WTC11 (cell line): ENCODE data around the gene GPR158. TPM values are rescaled to one million over a fixed set of nuclear protein-coding genes. Genes with fewer than 3 reads are reported as not detected.
"Not testable (repeated sequence)": the region's sequence is repeated elsewhere in the genome, so short reads cannot be mapped to it uniquely, and the experiment has no call there.

Experiments used
- ATAC-seq: fragments of 200-7000 bp; cut with Tn5 transposase; 2 replicates; pipeline ENCODE4 v1.10.0; 2021; ENCODE audit warnings: mild to moderate bottlenecking, moderate library complexity
- CTCF ChIA-PET: fragments of 300-600 bp; sonication (Branson Sonifier 250); formaldehyde crosslinking; loops from one replicate; lab custom pipeline; 2021; ENCODE audit warnings: antibody characterized with exemption; lab: Charles Lee
- POLR2A ChIA-PET: fragments of 350-600 bp; sonication (Branson Sonifier 250); formaldehyde crosslinking; loops from one replicate; lab custom pipeline; 2021; ENCODE audit warnings: antibody characterized with exemption; lab: Charles Lee
- DNase-seq: peaks from one replicate; pipeline ENCODE4 v3.0.0; 2021; ENCODE audit warnings: low spot score
- H3K27ac Mint-ChIP-seq: 2 replicates; pipeline ENCODE4 v1.8.0; 2021; ENCODE audit warnings: mixed read lengths
- H3K27me3 Mint-ChIP-seq: 2 replicates; pipeline ENCODE4 v1.8.0; 2021; ENCODE audit warnings: low read depth, mild to moderate bottlenecking, moderate library complexity, mixed read lengths
- H3K36me3 Mint-ChIP-seq: 2 replicates; pipeline ENCODE4 v1.8.0; 2021; ENCODE audit warnings: mixed read lengths
- H3K4me1 Mint-ChIP-seq: 2 replicates; pipeline ENCODE4 v1.8.0; 2022; ENCODE audit warnings: mixed read lengths
- H3K4me3 Mint-ChIP-seq: 2 replicates; pipeline ENCODE4 v1.8.0; 2021; ENCODE audit warnings: mild to moderate bottlenecking, moderate library complexity, mixed read lengths
- H3K9me3 Mint-ChIP-seq: 2 replicates; pipeline ENCODE4 v1.8.0; 2021; ENCODE audit warnings: mixed read lengths
- ATF2 ChIP-seq: sonication (generic); formaldehyde crosslinking; IDR thresholded peaks from 2 replicates; pipeline ENCODE4 v1.8.1; 2022; ENCODE audit warnings: low read depth, missing genetic modification reagents, borderline replicate concordance
- HMGA2 ChIP-seq: fragments of 250-450 bp; sonication (Bioruptor Pico); IDR thresholded peaks from 2 replicates; pipeline ENCODE4 v1.4.0; 2021; ENCODE audit warnings: mild to moderate bottlenecking, moderate library complexity
- KAT7 ChIP-seq: sonication (generic); formaldehyde crosslinking; IDR thresholded peaks from 2 replicates; pipeline ENCODE4 v1.8.1; 2023; ENCODE audit warnings: missing genetic modification reagents, mild to moderate bottlenecking, borderline replicate concordance
- MXD4 ChIP-seq: fragments of 250-450 bp; sonication (Bioruptor Pico); IDR thresholded peaks from 2 replicates; pipeline ENCODE4 v1.8.0; 2021; ENCODE audit warnings: mild to moderate bottlenecking, moderate library complexity, borderline replicate concordance
- NFE2L1 ChIP-seq: sonication (generic); formaldehyde crosslinking; IDR thresholded peaks from 2 replicates; pipeline ENCODE4 v1.8.1; 2023; ENCODE audit warnings: missing genetic modification reagents
- NR2C2 ChIP-seq: sonication (generic); formaldehyde crosslinking; IDR thresholded peaks from 2 replicates; pipeline ENCODE4 v1.8.0; 2022; ENCODE audit warnings: mild to moderate bottlenecking, missing genetic modification reagents
- RELA ChIP-seq: sonication (generic); formaldehyde crosslinking; IDR thresholded peaks from 2 replicates; pipeline ENCODE4 v1.8.1; 2022; ENCODE audit warnings: missing genetic modification reagents, mild to moderate bottlenecking, borderline replicate concordance
- RORB ChIP-seq: fragments of 250-450 bp; sonication (Bioruptor Pico); IDR thresholded peaks from 2 replicates; pipeline ENCODE4 v1.9.0; 2021; ENCODE audit warnings: mild to moderate bottlenecking
- SMAD4 ChIP-seq: sonication (generic); formaldehyde crosslinking; IDR thresholded peaks from 2 replicates; pipeline ENCODE4 v1.8.0; 2022; ENCODE audit warnings: mild to moderate bottlenecking, missing genetic modification reagents
- SP1 ChIP-seq: sonication (generic); formaldehyde crosslinking; conservative IDR thresholded peaks from 2 replicates; pipeline ENCODE4 v1.8.1; 2022; ENCODE audit warnings: missing genetic modification reagents
- ZBTB21 ChIP-seq: sonication (generic); formaldehyde crosslinking; IDR thresholded peaks from 2 replicates; pipeline ENCODE4 v1.8.1; 2023; ENCODE audit warnings: mild to moderate bottlenecking, missing genetic modification reagents, borderline replicate concordance
- ZBTB43 ChIP-seq: sonication (generic); formaldehyde crosslinking; IDR thresholded peaks from 2 replicates; pipeline ENCODE4 v1.8.1; 2023; ENCODE audit warnings: mild to moderate bottlenecking, missing genetic modification reagents
- ZNF121 ChIP-seq: sonication (generic); formaldehyde crosslinking; IDR thresholded peaks from 2 replicates; pipeline ENCODE4 v1.8.0; 2023; ENCODE audit warnings: missing genetic modification reagents
- ZNF263 ChIP-seq: sonication (generic); formaldehyde crosslinking; IDR thresholded peaks from 2 replicates; pipeline ENCODE4 v1.8.1; 2022; ENCODE audit warnings: low read depth, mild to moderate bottlenecking, moderate library complexity, missing genetic modification reagents
- ZNF532 ChIP-seq: fragments of 250-450 bp; sonication (Bioruptor Pico); IDR thresholded peaks from 2 replicates; pipeline ENCODE4 v1.9.0; 2021; ENCODE audit warnings: mild to moderate bottlenecking, borderline replicate concordance
- total RNA-seq: library from RNA; stranded (reverse); gene quantifications from 3 replicates; pipeline ENCODE4 v1.2.3, GENCODE V29; 2021
- TF ChIP-seq, protein P1 (sequence below): sonication (generic); formaldehyde crosslinking; IDR thresholded peaks from 2 replicates; pipeline ENCODE4 v1.8.1; 2022; ENCODE audit warnings: mild to moderate bottlenecking, moderate library complexity, missing genetic modification reagents
- TF ChIP-seq, protein P2 (sequence below): fragments of 250-450 bp; sonication (Bioruptor Pico); IDR thresholded peaks from 2 replicates; pipeline ENCODE4 v1.8.0; 2021; ENCODE audit warnings: mild to moderate bottlenecking

The GPR158 gene
- total RNA-seq, 1 experiment from 2014 or later: 0.63 TPM

GRCh38 chr10:25357269-25357668 lies 182.5 kb downstream of the GPR158 start (continued):
- TF ChIP-seq ATF2 (CRISPR knock-in tag) (no peak), NR2C2 (no peak), ZNF263 (CRISPR knock-in tag) (no peak), HMGA2 (CRISPR knock-in tag) (no peak), ZNF532 (CRISPR knock-in tag) (no peak)
- TF ChIP-seq, protein P1, sequence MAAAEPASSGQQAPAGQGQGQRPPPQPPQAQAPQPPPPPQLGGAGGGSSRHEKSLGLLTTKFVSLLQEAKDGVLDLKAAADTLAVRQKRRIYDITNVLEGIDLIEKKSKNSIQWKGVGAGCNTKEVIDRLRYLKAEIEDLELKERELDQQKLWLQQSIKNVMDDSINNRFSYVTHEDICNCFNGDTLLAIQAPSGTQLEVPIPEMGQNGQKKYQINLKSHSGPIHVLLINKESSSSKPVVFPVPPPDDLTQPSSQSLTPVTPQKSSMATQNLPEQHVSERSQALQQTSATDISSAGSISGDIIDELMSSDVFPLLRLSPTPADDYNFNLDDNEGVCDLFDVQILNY (CRISPR knock-in tag): no peak

DNA sequence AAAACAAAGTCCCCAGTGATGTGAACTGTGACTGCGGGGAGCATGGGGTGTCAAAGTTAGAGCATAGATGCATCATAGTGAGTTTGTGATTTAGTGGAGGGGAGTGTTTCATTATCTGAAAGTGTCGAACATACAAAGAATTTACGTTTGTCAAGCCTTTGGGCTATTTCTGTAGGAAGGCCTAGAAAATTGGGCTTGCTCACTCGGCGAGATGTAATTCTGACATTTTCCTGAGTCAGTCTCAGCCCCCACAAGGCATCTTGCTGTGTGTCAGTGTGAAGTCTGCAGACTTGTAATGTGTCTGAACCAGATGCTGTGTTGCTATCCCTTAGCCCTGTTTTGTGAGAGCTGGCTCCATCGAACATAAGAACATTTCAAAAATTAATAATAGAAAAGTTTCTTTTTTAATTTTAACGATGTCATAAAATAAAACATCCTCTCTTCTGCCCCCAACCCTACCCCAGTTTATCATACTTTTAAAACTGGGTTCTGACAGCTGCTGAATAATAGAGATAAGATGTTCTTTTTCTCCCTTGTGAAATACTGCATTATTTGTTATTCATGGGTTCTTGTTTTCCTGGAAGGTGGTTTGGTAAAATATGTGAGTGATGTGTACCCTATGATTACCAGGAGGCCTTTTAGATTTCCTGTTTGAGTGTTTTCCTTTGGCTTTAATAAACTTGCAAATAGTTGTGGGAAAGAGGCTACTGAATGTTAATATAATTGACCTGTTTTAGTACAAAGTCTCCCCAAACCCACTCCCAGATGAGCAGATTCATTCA lies 207.4 kb downstream of the GPR158 start:
- POLR2A ChIA-PET: interaction anchor here (0.6 kb wide), 1 partner anchor 1700 kb away, joined by 4 read pairs; no protein-coding TSS in a partner anchor
- TF ChIP-seq ZNF263 (CRISPR knock-in tag) (no peak), NFE2L1 (no peak), RORB (CRISPR knock-in tag) (no peak), KAT7 (no peak), RELA (CRISPR knock-in tag) (no peak), HMGA2 (CRISPR knock-in tag) (no peak), ZBTB43 (CRISPR knock-in tag) (no peak), MXD4 (CRISPR knock-in tag) (no peak), ZNF121 (CRISPR knock-in tag) (no peak), ZBTB21 (no peak), SP1 (no peak), SMAD4 (CRISPR knock-in tag) (no peak)
- TF ChIP-seq, protein P2, sequence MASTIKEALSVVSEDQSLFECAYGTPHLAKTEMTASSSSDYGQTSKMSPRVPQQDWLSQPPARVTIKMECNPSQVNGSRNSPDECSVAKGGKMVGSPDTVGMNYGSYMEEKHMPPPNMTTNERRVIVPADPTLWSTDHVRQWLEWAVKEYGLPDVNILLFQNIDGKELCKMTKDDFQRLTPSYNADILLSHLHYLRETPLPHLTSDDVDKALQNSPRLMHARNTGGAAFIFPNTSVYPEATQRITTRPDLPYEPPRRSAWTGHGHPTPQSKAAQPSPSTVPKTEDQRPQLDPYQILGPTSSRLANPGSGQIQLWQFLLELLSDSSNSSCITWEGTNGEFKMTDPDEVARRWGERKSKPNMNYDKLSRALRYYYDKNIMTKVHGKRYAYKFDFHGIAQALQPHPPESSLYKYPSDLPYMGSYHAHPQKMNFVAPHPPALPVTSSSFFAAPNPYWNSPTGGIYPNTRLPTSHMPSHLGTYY (CRISPR knock-in tag): no peak
- TF ChIP-seq, all 79 proteins: peak for 0
- ATAC-seq: no peak
- Mint-ChIP-seq H3K27ac (no peak overlapping the region; the same call in 1 of the 2 replicates), H3K36me3 (peaks cover 6% of the 10 kb centered on the region), H3K9me3 (peaks cover 16% of the 10 kb centered on the region), H3K27me3 (no peaks in the 10 kb centered on the region), H3K4me1 (peaks cover 16% of the 10 kb centered on the region), H3K4me3 (no peak overlapping the region)
- CTCF ChIA-PET: no interaction called here
- DNase-seq: no peak

DNA sequence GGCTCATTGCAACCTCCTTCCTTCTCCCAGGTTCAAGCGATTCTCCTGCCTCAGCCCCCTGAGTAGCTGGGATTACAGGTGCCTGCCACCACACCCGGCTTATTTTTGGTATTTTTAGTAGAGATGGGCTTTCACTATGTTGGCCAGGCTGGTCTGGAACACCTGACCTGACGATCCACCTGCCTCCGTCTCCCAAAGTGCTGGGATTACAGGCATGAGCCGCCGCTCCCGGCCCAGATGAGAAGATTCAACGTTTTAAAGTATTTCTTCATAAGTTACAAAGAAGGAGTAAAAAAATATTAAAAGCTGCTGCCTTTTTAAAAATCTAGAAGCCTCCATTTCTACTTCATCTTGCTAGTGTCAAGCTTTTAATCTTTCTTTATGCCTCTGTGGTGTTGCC lies 208.1 kb downstream of the GPR158 start:
- H3K27ac Mint-ChIP-seq: peak overlapping the region; percentile 75
- peaks cover 10% of the 10 kb centered on the region for H3K36me3 Mint-ChIP-seq
- H3K27me3 Mint-ChIP-seq, ATAC-seq, H3K4me3 Mint-ChIP-seq, DNase-seq, CTCF ChIA-PET: not testable (repeated sequence)
- POLR2A ChIA-PET: interaction anchor here (0.6 kb wide), 1 partner anchor 118 kb away, joined by 4 read pairs; no protein-coding TSS in a partner anchor
- peaks cover 20% of the 10 kb centered on the region for H3K9me3 Mint-ChIP-seq
- H3K4me1 Mint-ChIP-seq: peaks cover 16% of the 10 kb centered on the region
